Measurements from ENCODE around the gene AASS. TPM values are rescaled to one million over a fixed set of nuclear protein-coding genes. Genes with fewer than 3 reads are reported as not detected.
"Not testable (repeated sequence)": the region's sequence is repeated elsewhere in the genome, so short reads cannot be mapped to it uniquely, and the experiment has no call there.

AASS gene
- total RNA-seq, 2 donors from 2014 or later: 4.3 to 4.6 TPM

GRCh38 chr7:122136078-122136477 is 8.0 kb downstream of the AASS start:
- intact Hi-C loops (cut with DNase I): no loop called here
- Histone ChIP-seq H3K9me3 (no peaks in the 10 kb centered on the region), H3K4me3 (no peak overlapping the region), H3K4me1 (no peaks in the 10 kb centered on the region), H3K27me3 (no peaks in the 10 kb centered on the region), H3K27ac (no peak overlapping the region), H3K9ac (ENCODE audit: low read depth in 2 of 2, low read length in 2 of 2) (no peak overlapping the region), H3K36me3 (no peaks in the 10 kb centered on the region)
- TF ChIP-seq CTCF (IDR thresholded peaks at IDR 0.05): no peak
- DNase-seq: no peak

GRCh38 chr7:122135275-122135674 is 8.8 kb downstream of the AASS start:
- Histone ChIP-seq H3K9ac (ENCODE audit: low read depth in 2 of 2, low read length in 2 of 2) (no peak overlapping the region), H3K27me3 (no peaks in the 10 kb centered on the region), H3K36me3 (no peaks in the 10 kb centered on the region), H3K9me3 (no peaks in the 10 kb centered on the region), H3K27ac (no peak overlapping the region), H3K4me1 (no peaks in the 10 kb centered on the region), H3K4me3 (no peak overlapping the region)
- no peak for DNase-seq
- intact Hi-C loops (cut with DNase I): no loop called here
- no peak for TF ChIP-seq CTCF (IDR thresholded peaks at IDR 0.05)

GRCh38 chr7:122134793-122135192 is 9.3 kb downstream of the AASS start:
- H3K27ac ChIP-seq; DNase-seq; H3K9me3 ChIP-seq; H3K36me3 ChIP-seq; H3K4me3 ChIP-seq; intact Hi-C loops (cut with DNase I); H3K27me3 ChIP-seq; H3K4me1 ChIP-seq; H3K9ac ChIP-seq (ENCODE audit: low read depth in 2 of 2, low read length in 2 of 2): not testable (repeated sequence)

- no peak for TF ChIP-seq CTCF (IDR thresholded peaks at IDR 0.05)
These were observed 10.6 kb downstream of the AASS start for GRCh38 chr7:122133477-122133876.

GRCh38 chr7:122132341-122132740 is 11.7 kb downstream of the AASS start:
- no peaks in the 10 kb centered on the region for H3K4me1 ChIP-seq
- no peak for DNase-seq
- H3K9ac ChIP-seq (ENCODE audit: low read depth in 2 of 2, low read length in 2 of 2): no peak overlapping the region
- H3K27ac ChIP-seq: no peak overlapping the region
- H3K4me3 ChIP-seq: no peak overlapping the region
- TF ChIP-seq CTCF (IDR thresholded peaks at IDR 0.05): no peak
- H3K27me3 ChIP-seq: no peaks in the 10 kb centered on the region
- no peaks in the 10 kb centered on the region for H3K36me3 ChIP-seq
- H3K9me3 ChIP-seq: no peaks in the 10 kb centered on the region
- intact Hi-C loops (cut with DNase I): no loop called here

More at GRCh38 chr7:122133477-122133876, 10.6 kb downstream of the AASS start:
- Histone ChIP-seq H3K9ac (ENCODE audit: low read depth in 2 of 2, low read length in 2 of 2) (no peak overlapping the region), H3K27me3 (no peaks in the 10 kb centered on the region), H3K36me3 (no peaks in the 10 kb centered on the region), H3K27ac (no peak overlapping the region), H3K4me1 (no peaks in the 10 kb centered on the region), H3K9me3 (no peaks in the 10 kb centered on the region), H3K4me3 (no peak overlapping the region)
- intact Hi-C loops (cut with DNase I): no loop called here
- DNase-seq: no peak

- TF ChIP-seq CTCF (IDR thresholded peaks at IDR 0.05): no peak
- no peaks in the 10 kb centered on the region for H3K27me3 ChIP-seq
- H3K9me3 ChIP-seq: no peaks in the 10 kb centered on the region
- no peak for DNase-seq
- H3K36me3 ChIP-seq: no peaks in the 10 kb centered on the region
- H3K4me3 ChIP-seq: no peak overlapping the region
- intact Hi-C loops (cut with DNase I): no loop called here
- no peak overlapping the region for H3K27ac ChIP-seq
- no peak overlapping the region for H3K9ac ChIP-seq (ENCODE audit: low read depth in 2 of 2, low read length in 2 of 2)
- no peaks in the 10 kb centered on the region for H3K4me1 ChIP-seq
These were observed 20.3 kb downstream of the AASS start for GRCh38 chr7:122123746-122124145.

Data from colonic mucosa (tissue), 4 donors.